HG02623 (cell line): ENCODE data around the gene ST6GALNAC3.

Experiments
- ATAC-seq: cut with Tn5 transposase; IDR thresholded peaks from one replicate; pipeline ENCODE4 v1.9.1; 2021; ENCODE audit warnings: moderate library complexity; ENCODE audit not compliant: unreplicated experiment

Gene ST6GALNAC3

GRCh38 chr1:76491737-76492136 lies 417.2 kb downstream of the ST6GALNAC3 start:
- ATAC-seq, result no peak

- no peak for ATAC-seq
Measured at GRCh38 chr1:76492752-76493430, 418.3 kb downstream of the ST6GALNAC3 start.

- peak; percentile 94 for ATAC-seq
Measured at GRCh38 chr1:76494807-76495206, 420.3 kb downstream of the ST6GALNAC3 start.

- ATAC-seq, result no peak
Measured at GRCh38 chr1:76496871-76497270, 422.3 kb downstream of the ST6GALNAC3 start.

DNA sequence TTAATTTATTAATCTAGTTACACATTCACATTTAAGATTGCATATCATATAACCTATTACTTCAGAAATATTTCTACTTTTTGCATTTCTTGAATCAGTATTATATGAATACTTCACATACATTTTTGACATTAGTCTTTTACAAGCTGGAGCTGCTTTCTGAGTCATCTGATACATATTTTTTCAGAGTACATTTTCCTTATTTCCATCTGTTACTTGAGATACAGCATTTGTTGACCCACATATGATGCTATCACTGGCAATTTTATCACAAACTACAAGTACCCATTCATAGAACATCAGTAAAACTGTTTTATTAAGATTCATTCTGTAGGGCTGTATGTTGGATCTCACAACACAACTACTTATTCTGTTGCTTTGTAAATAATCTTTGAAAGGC lies 425.6 kb downstream of the ST6GALNAC3 start:
- ATAC-seq, result no peak

- no peak for ATAC-seq
Measured at GRCh38 chr1:76501136-76501535, 426.6 kb downstream of the ST6GALNAC3 start.

GRCh38 chr1:76501586-76502219 lies 427.2 kb downstream of the ST6GALNAC3 start:
- no peak for ATAC-seq

DNA sequence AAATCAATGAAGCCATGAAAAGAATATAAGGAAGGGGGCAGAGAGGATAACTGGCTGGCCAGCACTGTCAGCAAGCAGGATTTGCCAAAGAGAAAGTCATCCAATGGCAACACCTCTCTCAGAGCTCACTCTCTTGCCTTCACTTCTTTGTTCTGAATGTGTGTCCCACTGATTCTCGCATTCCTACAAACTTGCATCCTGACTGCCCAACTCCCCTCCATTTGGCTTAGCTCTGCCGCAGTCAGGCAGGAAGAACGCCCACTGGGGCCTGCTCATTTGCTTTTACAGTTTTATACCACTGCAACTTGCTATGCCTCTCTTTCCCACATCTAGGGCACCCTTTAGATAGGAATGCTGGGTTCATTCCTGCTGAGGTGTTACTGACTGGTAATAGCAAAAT lies 428.6 kb downstream of the ST6GALNAC3 start:
- ATAC-seq, result no peak

GRCh38 chr1:76503736-76504135 lies 429.2 kb downstream of the ST6GALNAC3 start:
- no peak for ATAC-seq

GRCh38 chr1:76507376-76507775 lies 432.8 kb downstream of the ST6GALNAC3 start:
- no peak for ATAC-seq

DNA sequence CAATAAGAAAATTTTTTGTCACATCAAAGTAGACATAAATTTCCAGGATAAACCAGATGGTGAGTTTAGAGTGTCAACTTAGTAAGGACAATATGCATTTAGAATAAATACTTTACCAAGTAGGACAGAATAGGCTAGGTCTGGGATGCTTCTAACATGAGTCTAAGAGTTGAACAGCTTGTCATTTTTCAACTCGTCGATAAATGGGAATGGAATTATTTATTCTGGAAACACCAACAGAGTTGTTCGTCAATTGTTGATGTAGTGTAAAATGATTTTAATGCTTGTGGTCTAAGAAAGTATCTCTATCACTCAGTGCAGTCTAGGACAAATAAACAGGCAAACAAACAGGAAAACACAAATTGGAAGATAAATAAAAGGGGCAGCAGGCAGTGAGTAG lies 434.3 kb downstream of the ST6GALNAC3 start:
- no peak for ATAC-seq

DNA sequence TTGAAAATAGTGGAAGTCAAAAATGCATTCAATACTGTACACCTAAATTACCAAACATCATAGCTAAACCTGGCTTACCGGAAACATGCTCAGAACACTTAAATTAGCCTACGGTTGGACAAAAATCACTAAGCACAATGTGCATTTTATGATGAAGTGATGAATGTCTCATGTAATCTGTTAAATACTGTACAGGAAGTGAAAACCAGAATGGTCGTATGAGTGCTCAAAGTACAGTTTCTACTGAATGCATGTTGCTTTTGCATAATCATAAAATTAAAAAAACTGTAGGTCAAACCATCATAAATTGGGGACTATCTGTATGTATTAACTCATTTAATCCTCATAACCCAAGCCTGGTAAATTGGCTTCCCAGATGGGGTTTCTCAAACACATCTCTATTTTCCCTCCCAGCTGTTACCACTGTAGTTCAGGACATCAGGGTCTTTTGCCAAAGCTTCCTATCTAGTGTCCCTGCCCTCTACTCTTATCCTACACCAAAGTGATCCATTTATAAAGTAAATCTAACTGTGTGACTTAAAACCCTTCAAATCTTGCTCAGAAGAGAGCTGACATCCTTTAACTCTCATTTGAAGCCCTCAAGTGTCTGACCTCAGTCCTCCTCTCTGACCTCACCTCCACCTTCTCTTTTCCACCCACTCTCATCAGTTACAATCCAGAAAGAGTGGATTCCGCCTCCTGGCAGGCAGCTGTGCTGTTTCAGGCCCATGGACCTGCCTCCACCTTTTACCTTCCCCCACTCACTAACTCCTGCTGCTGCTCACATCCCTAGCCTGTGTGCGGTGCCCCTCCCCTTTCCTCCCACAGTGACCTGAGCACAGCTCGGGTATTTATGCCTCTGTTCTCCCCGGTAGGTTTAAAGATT lies 436.4 kb downstream of the ST6GALNAC3 start:
- no peak for ATAC-seq

DNA sequence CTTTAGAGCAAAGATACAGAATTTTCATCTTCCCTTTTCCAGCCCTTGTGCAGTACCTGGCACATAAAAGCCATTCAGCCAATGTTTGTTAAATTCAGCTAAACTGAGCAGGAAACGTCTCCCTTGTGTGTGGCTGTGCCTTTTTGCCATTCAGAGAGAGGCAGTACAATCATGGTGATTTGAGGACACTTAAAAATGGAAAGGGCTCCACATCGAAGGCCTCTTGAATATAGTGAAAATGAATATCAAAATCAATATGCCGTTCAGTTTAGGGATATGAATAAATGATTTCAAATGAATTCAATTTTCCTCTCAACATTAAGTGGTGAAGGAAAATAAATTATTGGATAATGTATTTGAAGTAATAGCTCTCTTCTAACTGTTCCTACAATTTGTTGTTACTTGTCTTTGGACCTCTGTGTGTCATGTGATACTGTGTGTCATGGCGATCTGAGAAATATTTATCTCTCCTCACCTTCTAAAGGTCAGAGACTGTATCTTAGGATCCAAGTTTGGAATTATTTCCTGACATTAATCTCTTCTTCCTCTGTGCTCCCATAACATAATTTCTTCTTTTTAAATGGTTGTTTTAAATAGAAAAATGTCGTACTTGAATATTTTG lies 437.1 kb downstream of the ST6GALNAC3 start:
- ATAC-seq, result no peak

DNA sequence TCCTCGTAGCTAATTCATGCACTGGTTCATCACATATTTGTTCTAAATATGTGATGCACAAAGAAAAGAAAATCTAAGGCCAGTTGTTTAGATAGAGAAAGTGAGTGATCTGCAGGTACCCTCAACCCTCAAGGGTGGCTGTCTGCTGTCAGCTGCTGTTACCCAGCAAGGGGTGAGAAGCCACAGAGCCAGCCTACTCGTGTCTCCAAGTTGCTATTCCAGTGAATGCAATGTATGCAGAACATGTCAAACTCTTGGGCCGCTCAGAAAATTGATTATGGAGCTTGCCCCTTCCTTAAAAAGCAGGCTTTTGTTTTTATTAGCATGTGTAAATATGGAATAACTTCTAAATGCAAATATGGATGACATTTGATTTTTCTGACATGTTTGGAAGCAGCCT lies 456.4 kb downstream of the ST6GALNAC3 start:
- ATAC-seq, result no peak

DNA sequence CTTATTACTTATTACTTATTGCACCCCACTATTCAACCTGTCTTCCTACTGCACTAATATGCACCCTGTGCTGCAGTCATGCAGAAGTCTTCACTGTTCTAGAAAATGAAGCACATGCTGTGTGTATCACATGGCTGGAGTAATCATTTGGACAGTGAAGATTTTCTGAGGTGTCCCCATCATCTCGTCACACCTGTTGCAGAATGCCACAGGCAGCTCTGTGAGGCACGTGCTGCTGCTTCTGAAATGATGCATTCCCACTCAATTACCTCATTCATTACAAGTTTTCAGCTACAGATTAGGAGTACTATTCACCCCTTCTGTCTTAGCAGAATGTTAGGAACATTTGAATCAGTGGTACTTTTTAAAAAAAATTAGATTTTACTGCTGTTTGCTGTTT lies 467.1 kb downstream of the ST6GALNAC3 start:
- ATAC-seq, result no peak

DNA sequence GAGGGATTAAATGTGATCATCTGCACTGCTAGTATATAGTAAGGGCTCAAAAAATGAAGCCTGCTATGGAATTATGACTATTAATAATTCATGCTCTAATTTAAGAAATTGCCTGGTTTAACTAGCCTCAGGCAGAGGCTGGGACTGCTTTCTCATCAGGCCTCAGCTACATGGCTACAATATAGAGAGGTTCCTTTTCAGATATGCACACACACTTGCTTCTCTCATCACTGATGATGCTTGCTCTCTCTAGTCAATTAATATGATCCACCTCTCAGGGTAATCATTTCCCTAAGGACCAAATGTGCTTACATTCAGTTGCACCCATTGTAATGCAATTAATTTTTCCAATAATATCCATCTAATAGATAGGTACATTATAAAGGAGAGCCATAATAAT lies 467.8 kb downstream of the ST6GALNAC3 start:
- ATAC-seq, result no peak

DNA sequence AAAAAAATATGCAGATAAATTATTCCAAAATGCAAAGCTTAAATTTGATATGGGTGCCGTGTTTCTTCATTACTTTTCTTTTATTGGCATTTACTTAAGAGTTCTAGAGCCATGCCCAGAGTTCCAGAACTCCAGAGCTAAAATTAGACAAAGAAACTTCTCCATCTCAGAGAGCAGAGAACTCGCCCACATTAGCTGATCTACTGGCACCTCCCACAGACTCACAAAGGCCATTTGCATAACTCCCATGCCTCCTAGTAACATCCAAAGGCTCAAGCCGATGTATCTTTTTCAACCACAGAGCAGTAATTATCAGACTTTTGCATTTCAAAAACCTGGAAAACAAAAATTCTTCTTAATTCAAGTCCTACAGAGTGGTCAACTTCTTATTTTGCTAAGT lies 468.9 kb downstream of the ST6GALNAC3 start:
- no peak for ATAC-seq

DNA sequence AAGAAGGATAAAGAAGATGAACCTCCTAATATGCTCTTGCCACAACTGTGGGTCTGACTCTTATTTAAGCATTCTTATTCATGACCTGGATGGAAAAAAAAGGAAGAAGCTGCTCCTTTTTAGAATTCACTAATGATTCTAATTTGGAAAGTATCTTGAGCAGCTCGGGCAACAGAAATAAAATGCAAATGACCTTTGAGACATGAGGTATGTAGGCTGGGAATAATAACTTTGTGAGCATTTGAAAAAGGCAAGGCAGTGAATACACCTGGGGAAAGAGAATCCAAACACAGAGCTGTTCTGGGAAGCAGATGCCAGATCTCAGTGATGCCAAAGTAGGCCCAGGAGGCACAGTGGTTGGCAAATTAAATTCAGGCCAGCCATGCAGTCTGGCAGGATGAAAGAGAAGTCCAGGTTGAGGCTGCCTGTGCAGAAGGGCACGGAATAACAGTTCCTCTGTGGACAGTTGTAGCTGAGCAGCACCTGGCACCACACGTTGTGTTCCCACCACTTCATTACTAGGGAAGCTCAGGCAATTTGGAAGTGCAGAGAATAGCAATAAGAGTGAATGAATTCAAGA lies 471.9 kb downstream of the ST6GALNAC3 start:
- ATAC-seq, result no peak

DNA sequence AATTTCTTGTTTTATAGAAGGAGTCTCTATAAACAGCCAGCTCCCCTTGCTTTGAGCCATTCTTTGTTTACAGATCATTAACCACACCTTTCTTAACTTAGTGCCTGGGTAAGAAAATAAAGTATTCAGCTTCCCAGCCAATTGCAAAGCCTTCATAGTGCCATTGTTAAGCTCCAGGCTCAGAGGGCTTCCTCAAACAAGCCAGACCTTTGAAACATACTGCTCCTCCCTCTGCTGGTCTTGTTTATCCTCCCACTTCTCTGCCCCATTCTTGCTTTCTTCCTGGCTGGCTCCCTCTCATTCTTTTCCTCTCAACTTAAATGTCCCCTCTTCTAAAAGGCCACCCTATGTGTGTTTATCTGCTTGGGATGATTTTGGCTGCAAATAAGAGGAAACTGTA lies 473.4 kb downstream of the ST6GALNAC3 start:
- ATAC-seq, result no peak

DNA sequence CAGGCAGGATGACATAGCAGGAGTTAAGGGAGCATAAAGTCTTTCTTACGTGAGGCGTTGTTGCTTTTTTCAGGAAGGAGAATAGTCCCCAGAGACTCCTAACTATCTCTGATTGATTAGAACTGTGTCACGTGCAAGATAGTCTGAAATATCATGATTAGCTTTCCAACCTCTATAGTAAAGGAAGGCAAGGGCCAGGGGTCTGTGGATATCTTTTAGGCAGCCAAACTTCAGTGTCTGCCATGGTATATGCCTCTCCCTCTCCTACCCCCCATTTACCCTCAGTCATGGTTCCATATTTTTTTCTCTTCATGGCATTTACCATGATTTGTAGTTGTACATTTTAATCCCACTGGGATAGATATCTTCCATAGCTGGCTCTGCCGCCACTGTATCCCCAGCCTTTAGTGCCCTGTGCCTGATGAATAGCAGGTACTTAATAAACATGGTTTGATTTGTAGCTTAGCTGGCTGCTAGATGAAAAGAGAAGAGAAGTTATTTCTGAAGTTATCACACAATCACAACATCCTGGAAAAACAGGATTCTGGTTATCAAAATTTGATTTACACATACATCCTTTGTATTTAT lies 474.1 kb downstream of the ST6GALNAC3 start:
- no peak for ATAC-seq

DNA sequence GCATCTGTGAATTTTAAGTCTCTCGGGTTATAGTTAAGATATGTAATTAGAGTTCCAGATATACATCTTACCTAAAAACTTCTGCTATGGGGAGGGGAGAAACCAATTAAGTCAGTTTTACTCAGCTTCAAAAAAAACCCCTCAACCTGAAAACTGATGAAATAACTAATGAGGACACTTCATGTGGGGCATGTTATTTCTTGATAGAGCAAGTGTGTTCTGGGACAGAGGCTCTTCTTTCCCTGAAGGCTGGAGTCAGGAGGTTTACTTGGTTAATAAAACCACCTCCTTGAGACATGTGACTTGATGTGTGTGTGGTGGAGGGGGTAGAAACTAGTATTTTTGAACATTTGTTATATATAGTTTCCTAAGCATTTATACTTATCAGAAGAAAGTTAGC lies 479.7 kb downstream of the ST6GALNAC3 start:
- no peak for ATAC-seq
